GM10266 (cell line): ENCODE measurements around the gene MYH10.

Experiments
- DNase-seq: peaks from one replicate; pipeline ENCODE4 v3.0.0; 2012; ENCODE audit errors: extremely low spot score
- CTCF ChIP-seq: IDR thresholded peaks from 2 replicates; pipeline ENCODE4 v1.5.1; 2012; ENCODE audit warnings: mild to moderate bottlenecking, low read depth; ENCODE audit not compliant: control insufficient read depth, insufficient read depth; ENCODE audit errors: missing control alignments

MYH10 gene

GRCh38 chr17:8489841-8490240 lies 140.7 kb downstream of the MYH10 start:
- DNase-seq = no peak

GRCh38 chr17:8488901-8489300 lies 141.6 kb downstream of the MYH10 start:
- no peak for DNase-seq
- no peak for TF ChIP-seq CTCF

More at GRCh38 chr17:8489841-8490240, 140.7 kb downstream of the MYH10 start:
- no peak for TF ChIP-seq CTCF

- no peak for TF ChIP-seq CTCF
- no peak for DNase-seq
Measured at GRCh38 chr17:8488491-8488890, 142.0 kb downstream of the MYH10 start.

GRCh38 chr17:8487743-8488142 lies 142.8 kb downstream of the MYH10 start:
- no peak for DNase-seq
- TF ChIP-seq CTCF = no peak

- TF ChIP-seq CTCF = no peak
- DNase-seq = no peak
Measured at GRCh38 chr17:8487130-8487645, 143.3 kb downstream of the MYH10 start.

- TF ChIP-seq CTCF = no peak
- DNase-seq = no peak
Measured at GRCh38 chr17:8485491-8485890, 145.0 kb downstream of the MYH10 start.

GRCh38 chr17:8484465-8484864 lies 146.1 kb downstream of the MYH10 start:
- DNase-seq = no peak

More at GRCh38 chr17:8484465-8484864, 146.1 kb downstream of the MYH10 start:
- TF ChIP-seq CTCF = no peak
